Upper lobe of right lung (tissue), 1 donor: ENCODE data around the gene CHCHD3. TPM values are rescaled to one million over a fixed set of nuclear protein-coding genes. Genes with fewer than 3 reads are reported as not detected.

ENCODE experiments used
- ATAC-seq: fragments of 200-7000 bp; cut with Tn5 transposase; one replicate; pipeline ENCODE4 v1.9.1; 2020; ENCODE audit warnings: mild to moderate bottlenecking, moderate library complexity
- DNase-seq: peaks from one replicate; pipeline ENCODE4 v3.0.0-alpha.2; 2020
- H3K27ac ChIP-seq: fragments of 200-600 bp; one replicate; pipeline ENCODE4 v1.8.0; 2022
- H3K27me3 ChIP-seq: fragments of 200-600 bp; one replicate; pipeline ENCODE4 v1.8.0; 2022; ENCODE audit warnings: mild to moderate bottlenecking
- H3K36me3 ChIP-seq: fragments of 200-600 bp; one replicate; pipeline ENCODE4 v1.8.0; 2022
- H3K4me1 ChIP-seq: fragments of 200-600 bp; one replicate; pipeline ENCODE4 v1.8.0; 2022
- H3K4me3 ChIP-seq: fragments of 200-600 bp; one replicate; pipeline ENCODE4 v1.8.0; 2022; ENCODE audit warnings: mild to moderate bottlenecking
- H3K9me3 ChIP-seq: fragments of 200-600 bp; one replicate; pipeline ENCODE4 v1.8.0; 2022
- CTCF ChIP-seq: fragments of 200-600 bp; IDR thresholded peaks from one replicate; pipeline ENCODE4 v1.8.0; 2022; ENCODE audit warnings: antibody characterized with exemption
- intact Hi-C: fragments of 100-400 bp; cut with DNase I; formaldehyde crosslinking; loops from one replicate; pipeline ENCODE4 v1.11.0; 2022
- total RNA-seq: library from RNA; stranded (reverse); fragmentation: NEBNext Ultra II Directional; extraction: Animal tissue kit (Norgen Biotek cat#: 25700); gene quantifications from one replicate; pipeline ENCODE4 v1.2.1, GENCODE V29; 2021
- donor health status: DM: no; HTN: yes; CAD: no; lungs with severe emphysema.

CHCHD3 gene
- total RNA-seq, 1 donor from 2014 or later: 43.0 TPM

GRCh38 chr7:132760244-132760623 is 321.7 kb downstream of the CHCHD3 start:
- no peak overlapping the region for H3K27ac ChIP-seq
- no peaks in the 10 kb centered on the region for H3K36me3 ChIP-seq
- H3K4me3 ChIP-seq: no peak overlapping the region
- ATAC-seq (no peak), DNase-seq (no peak)
- intact Hi-C loops: no loop called here
- no peaks in the 10 kb centered on the region for H3K4me1 ChIP-seq
- no peak for TF ChIP-seq CTCF
- no peaks in the 10 kb centered on the region for H3K27me3 ChIP-seq
- H3K9me3 ChIP-seq: no peaks in the 10 kb centered on the region

GRCh38 chr7:132759482-132760243 is 322.2 kb downstream of the CHCHD3 start:
- no peaks in the 10 kb centered on the region for H3K9me3 ChIP-seq
- no peak overlapping the region for H3K27ac ChIP-seq
- peak; percentile 17 for ATAC-seq
- no peak for TF ChIP-seq CTCF
- H3K36me3 ChIP-seq: no peaks in the 10 kb centered on the region
- H3K4me1 ChIP-seq: no peaks in the 10 kb centered on the region
- no peaks in the 10 kb centered on the region for H3K27me3 ChIP-seq
- no peak overlapping the region for H3K4me3 ChIP-seq
- DNase-seq: no peak
- intact Hi-C loops: no loop called here

- DNase-seq (no peak), ATAC-seq (no peak)
- intact Hi-C loops: no loop called here
- Histone ChIP-seq H3K9me3 (no peaks in the 10 kb centered on the region), H3K27ac (no peak overlapping the region), H3K36me3 (no peaks in the 10 kb centered on the region), H3K4me1 (no peaks in the 10 kb centered on the region), H3K4me3 (no peak overlapping the region), H3K27me3 (no peaks in the 10 kb centered on the region)
- no peak for TF ChIP-seq CTCF
Measured at GRCh38 chr7:132758986-132759385, 322.9 kb downstream of the CHCHD3 start.

- H3K4me1 ChIP-seq: no peaks in the 10 kb centered on the region
- DNase-seq (no peak), ATAC-seq (no peak)
- H3K27ac ChIP-seq: no peak overlapping the region
- H3K36me3 ChIP-seq: no peaks in the 10 kb centered on the region
- H3K4me3 ChIP-seq: no peak overlapping the region
- TF ChIP-seq CTCF: no peak
- H3K27me3 ChIP-seq: no peaks in the 10 kb centered on the region
- no peaks in the 10 kb centered on the region for H3K9me3 ChIP-seq
- intact Hi-C loops: no loop called here
Measured at GRCh38 chr7:132757783-132758182, 324.1 kb downstream of the CHCHD3 start.

GRCh38 chr7:132756484-132756990 is 325.4 kb downstream of the CHCHD3 start:
- no peak for TF ChIP-seq CTCF
- ATAC-seq: peak; percentile 46
- intact Hi-C loops: no loop called here
- Histone ChIP-seq H3K27ac (no peak overlapping the region), H3K27me3 (no peaks in the 10 kb centered on the region), H3K4me3 (no peak overlapping the region), H3K9me3 (no peaks in the 10 kb centered on the region), H3K36me3 (no peaks in the 10 kb centered on the region), H3K4me1 (no peaks in the 10 kb centered on the region)
- DNase-seq: no peak
